NCI-H524 (cell line): Measurements from ENCODE around the gene ADAM10.
A peak's percentile ranks its signal among the peaks of the same experiment; 100 is the strongest.
"Not testable (repeated sequence)": the region's sequence is repeated elsewhere in the genome, so short reads cannot be mapped to it uniquely, and the experiment has no call there.

Source experiments
- DNase-seq, 2 experiments: peaks; one replicate each; lab custom pipeline; 2025; lab: John Stamatoyannopoulos, UW

ADAM10 gene

GRCh38 chr15:58749532-58750337, at the start of gene ADAM10:
TSS of gene ADAM10 (minus strand) at chr15:58749707. CDS start at chr15:58749534, 173 bp downstream.
- peak; percentile 99 to 100 for DNase-seq

- no peak for DNase-seq
Observed at GRCh38 chr15:58797505-58797904, 48.0 kb upstream of the ADAM10 start.

- DNase-seq: no peak
Observed at GRCh38 chr15:58795825-58796224, 46.3 kb upstream of the ADAM10 start.

GRCh38 chr15:58793862-58794261, 44.4 kb upstream of the ADAM10 start:
- no peak for DNase-seq

GRCh38 chr15:58788056-58788710, 38.7 kb upstream of the ADAM10 start:
- no peak for DNase-seq

- DNase-seq: no peak
Observed at GRCh38 chr15:58785355-58785754, 35.8 kb upstream of the ADAM10 start.

- no peak for DNase-seq
Observed at GRCh38 chr15:58779554-58779953, 30.0 kb upstream of the ADAM10 start.

- no peak for DNase-seq
Observed at GRCh38 chr15:58777107-58777506, 27.6 kb upstream of the ADAM10 start.

GRCh38 chr15:58775402-58775801, 25.9 kb upstream of the ADAM10 start:
- DNase-seq: no peak

- no peak for DNase-seq
Observed at GRCh38 chr15:58773024-58773423, 23.5 kb upstream of the ADAM10 start.

GRCh38 chr15:58771621-58772250, 22.2 kb upstream of the ADAM10 start:
- peak; percentile 63 to 80 for DNase-seq

- peak; percentile 100 for DNase-seq
Observed at GRCh38 chr15:58770857-58771620, 21.5 kb upstream of the ADAM10 start, which contains the start of gene MINDY2. TSS of gene MINDY2 (plus strand) at chr15:58771302. CDS start at chr15:58771396, 94 bp downstream.

- no peak for DNase-seq
Observed at GRCh38 chr15:58770519-58770856, 21.0 kb upstream of the ADAM10 start.

GRCh38 chr15:58768601-58769004, 19.1 kb upstream of the ADAM10 start:
- not testable (repeated sequence) for DNase-seq

GRCh38 chr15:58766290-58766689, 16.8 kb upstream of the ADAM10 start:
- DNase-seq: no peak

GRCh38 chr15:58764468-58764867, 15.0 kb upstream of the ADAM10 start:
- DNase-seq: no peak

- DNase-seq: peak; percentile 91 to 92
Observed at GRCh38 chr15:58762731-58763130, 13.2 kb upstream of the ADAM10 start.

- peak in 1 of 2 experiments; percentile 39 for DNase-seq
Observed at GRCh38 chr15:58762285-58762684, 12.8 kb upstream of the ADAM10 start.

- DNase-seq: peak in 1 of 2 experiments; percentile 19
Observed at GRCh38 chr15:58761010-58761388, 11.5 kb upstream of the ADAM10 start.

GRCh38 chr15:58760385-58761009, 11.0 kb upstream of the ADAM10 start:
- peak in 1 of 2 experiments; percentile 8 for DNase-seq

- DNase-seq: peak in 1 of 2 experiments; percentile 45
Observed at GRCh38 chr15:58758141-58758540, 8.6 kb upstream of the ADAM10 start.

GRCh38 chr15:58755956-58756355, 6.4 kb upstream of the ADAM10 start:
- DNase-seq: peak in 1 of 2 experiments; percentile 34
